BJ (cell line): ENCODE data around the gene A2ML1. TPM values are rescaled to one million over a fixed set of nuclear protein-coding genes. Genes with fewer than 3 reads are reported as not detected.

Source experiments
- CTCF ChIA-PET: fragments of 350-600 bp; formaldehyde crosslinking; extraction: SDS; loops from one replicate; lab custom pipeline; 2021; ENCODE audit warnings: antibody characterized with exemption, inconsistent platforms; lab: Yijun Ruan, JAX
- POLR2A ChIA-PET: fragments of 300-600 bp; sonication (Branson Sonifier 250); formaldehyde crosslinking; extraction: SDS; loops from one replicate; lab custom pipeline; 2021; ENCODE audit warnings: antibody characterized with exemption; lab: Charles Lee
- DNase-seq: peaks from one replicate; pipeline ENCODE4 v3.0.0-alpha.2; 2011; ENCODE audit warnings: low read depth
- H3K27me3 ChIP-seq: 2 replicates; pipeline ENCODE4 v1.6.0; 2011; ENCODE audit warnings: low read length; ENCODE audit not compliant: control insufficient read depth, insufficient read depth
- H3K36me3 ChIP-seq: 2 replicates; pipeline ENCODE4 v1.5.1; 2011; ENCODE audit warnings: low read length; ENCODE audit not compliant: control insufficient read depth, insufficient read depth
- H3K4me3 ChIP-seq: 2 replicates; pipeline ENCODE4 v1.5.1; 2011; ENCODE audit warnings: low read depth, mild to moderate bottlenecking, control low read depth, low read length
- polyA plus RNA-seq: library from polyadenylated mRNA; depleted of rRNA; stranded (reverse); fragments of >200 nt; gene quantifications from 2 replicates; pipeline ENCODE4 v1.2.3, GENCODE V29; 2011
- TF ChIP-seq, protein P1 (sequence below): IDR thresholded peaks from 2 replicates; pipeline ENCODE4 v1.5.1; 2011; ENCODE audit warnings: low read depth, mild to moderate bottlenecking, control low read depth, inconsistent platforms, low read length, moderate library complexity; ENCODE audit not compliant: insufficient read depth

Gene A2ML1
- polyA plus RNA-seq, 1 experiment, result not detected

DNA sequence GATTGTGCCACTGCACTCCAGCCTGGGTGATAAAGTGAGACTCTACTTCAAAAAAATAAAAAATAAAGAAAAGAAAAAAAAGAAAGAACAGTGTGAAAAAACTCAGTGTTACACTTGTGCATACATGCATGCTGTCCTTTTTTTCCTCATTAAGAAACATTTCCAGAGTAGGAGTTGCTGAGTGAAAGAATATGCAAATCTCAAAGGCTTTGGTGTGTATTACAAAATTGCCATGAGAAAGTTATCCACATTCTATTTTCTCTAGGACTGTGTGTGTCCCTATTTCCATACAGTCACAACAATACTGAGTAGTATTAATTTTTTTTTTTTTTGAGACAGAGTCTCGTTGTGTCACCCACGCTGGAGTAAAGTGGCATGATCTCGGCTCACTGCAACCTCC, 830 bp upstream of the A2ML1 start:
- ChIA-PET POLR2A (no interaction called here), CTCF (interaction anchor here (1.2 to 2.1 kb wide), 2 partner anchors 140 to 164 kb away, joined by 3 to 7 read pairs; no protein-coding TSS in a partner anchor)
- Histone ChIP-seq H3K36me3 (no peaks in the 10 kb centered on the region), H3K4me3 (no peak overlapping the region), H3K27me3 (no peaks in the 10 kb centered on the region)
- TF ChIP-seq, protein P1, sequence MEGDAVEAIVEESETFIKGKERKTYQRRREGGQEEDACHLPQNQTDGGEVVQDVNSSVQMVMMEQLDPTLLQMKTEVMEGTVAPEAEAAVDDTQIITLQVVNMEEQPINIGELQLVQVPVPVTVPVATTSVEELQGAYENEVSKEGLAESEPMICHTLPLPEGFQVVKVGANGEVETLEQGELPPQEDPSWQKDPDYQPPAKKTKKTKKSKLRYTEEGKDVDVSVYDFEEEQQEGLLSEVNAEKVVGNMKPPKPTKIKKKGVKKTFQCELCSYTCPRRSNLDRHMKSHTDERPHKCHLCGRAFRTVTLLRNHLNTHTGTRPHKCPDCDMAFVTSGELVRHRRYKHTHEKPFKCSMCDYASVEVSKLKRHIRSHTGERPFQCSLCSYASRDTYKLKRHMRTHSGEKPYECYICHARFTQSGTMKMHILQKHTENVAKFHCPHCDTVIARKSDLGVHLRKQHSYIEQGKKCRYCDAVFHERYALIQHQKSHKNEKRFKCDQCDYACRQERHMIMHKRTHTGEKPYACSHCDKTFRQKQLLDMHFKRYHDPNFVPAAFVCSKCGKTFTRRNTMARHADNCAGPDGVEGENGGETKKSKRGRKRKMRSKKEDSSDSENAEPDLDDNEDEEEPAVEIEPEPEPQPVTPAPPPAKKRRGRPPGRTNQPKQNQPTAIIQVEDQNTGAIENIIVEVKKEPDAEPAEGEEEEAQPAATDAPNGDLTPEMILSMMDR, result no peak
- no peak for DNase-seq

DNA sequence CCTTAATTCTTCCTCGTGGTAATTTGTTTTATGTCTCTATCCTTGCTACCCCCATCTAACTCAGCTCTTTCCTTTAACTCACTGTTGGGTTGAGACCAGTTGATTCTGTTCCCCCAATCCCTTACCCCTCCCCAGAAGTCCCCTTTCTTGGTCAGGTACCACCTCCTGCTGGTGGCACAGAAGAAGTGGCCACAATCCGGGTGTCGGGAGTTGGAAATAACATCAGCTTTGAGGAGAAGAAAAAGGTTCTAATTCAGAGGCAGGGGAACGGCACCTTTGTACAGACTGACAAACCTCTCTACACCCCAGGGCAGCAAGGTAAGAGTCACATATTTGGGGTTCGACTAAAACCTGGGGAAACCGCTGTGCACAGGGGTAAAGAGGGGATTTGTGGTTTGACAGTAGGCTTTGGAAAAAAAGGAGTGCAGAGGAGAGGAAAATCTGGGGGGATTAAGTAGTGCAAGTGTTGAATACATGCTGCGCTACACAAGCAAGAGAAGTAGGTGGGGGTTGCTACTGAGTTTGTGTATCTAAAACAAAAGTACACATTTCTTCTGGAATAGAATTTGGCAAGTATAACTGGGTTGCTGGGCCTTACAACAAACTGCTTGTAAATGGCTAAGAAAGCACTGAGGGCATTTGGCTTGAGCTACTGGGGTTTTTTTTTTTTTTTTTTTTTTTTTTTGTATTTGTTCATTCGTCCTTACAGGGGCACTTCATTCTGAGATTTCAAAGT, 1.3 kb downstream of the A2ML1 start:
- TF ChIP-seq, protein P1, result peak; percentile 67
- ChIA-PET POLR2A (no interaction called here), CTCF (interaction anchor here (0.6 to 3.7 kb wide), 17 partner anchors 13 to 280 kb away, joined by 3 to 21 read pairs (median 6); no protein-coding TSS in a partner anchor)
- no peak for DNase-seq
- H3K4me3 ChIP-seq, result no peak overlapping the region
- H3K36me3 ChIP-seq, result no peaks in the 10 kb centered on the region
- H3K27me3 ChIP-seq, result no peaks in the 10 kb centered on the region

DNA sequence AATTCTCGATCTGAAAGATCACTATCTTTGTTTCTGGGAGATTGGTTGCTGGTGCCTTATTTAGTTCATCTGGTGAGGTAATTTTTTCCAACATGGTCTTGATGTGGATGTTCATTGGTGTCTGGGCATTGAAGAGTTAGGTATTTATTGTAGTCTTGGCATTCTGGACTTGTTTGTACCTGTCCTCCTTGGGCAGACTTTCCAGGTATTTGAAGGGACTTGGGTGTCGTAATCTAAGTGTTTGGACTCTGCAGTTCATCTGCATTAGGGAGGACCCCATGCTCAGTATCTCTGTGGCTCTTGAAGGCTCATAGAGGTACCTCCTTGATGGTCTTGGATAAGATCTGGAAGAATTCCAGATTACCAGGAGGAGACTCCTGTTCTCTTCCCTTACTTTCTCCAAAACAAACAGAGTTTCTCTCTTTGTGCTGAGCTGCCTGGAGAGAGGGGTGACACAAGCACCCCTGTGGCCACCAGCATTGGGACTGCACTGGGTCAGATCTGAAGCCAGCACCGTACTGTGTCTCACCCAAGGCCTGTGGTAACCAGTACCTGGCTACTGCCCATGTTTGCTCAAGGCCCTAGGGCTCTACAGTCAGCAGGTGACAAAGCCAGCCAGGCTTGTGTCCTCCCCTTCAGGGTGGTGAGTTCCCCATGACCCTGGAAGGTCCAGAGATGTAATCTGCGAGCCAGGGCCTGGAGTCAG, 5.3 kb downstream of the A2ML1 start:
- Histone ChIP-seq H3K27me3 (no peaks in the 10 kb centered on the region), H3K36me3 (no peaks in the 10 kb centered on the region), H3K4me3 (no peak overlapping the region)
- POLR2A ChIA-PET, result interaction anchor here (0.8 kb wide), 1 partner anchor 162 kb away, joined by 4 read pairs; no protein-coding TSS in a partner anchor
- DNase-seq, result no peak
- CTCF ChIA-PET, result interaction anchor here (0.6 to 1.1 kb wide), 4 partner anchors 62 to 284 kb away, joined by 3 to 4 read pairs (median 3); no protein-coding TSS in a partner anchor
- TF ChIP-seq, protein P1, result no peak

DNA sequence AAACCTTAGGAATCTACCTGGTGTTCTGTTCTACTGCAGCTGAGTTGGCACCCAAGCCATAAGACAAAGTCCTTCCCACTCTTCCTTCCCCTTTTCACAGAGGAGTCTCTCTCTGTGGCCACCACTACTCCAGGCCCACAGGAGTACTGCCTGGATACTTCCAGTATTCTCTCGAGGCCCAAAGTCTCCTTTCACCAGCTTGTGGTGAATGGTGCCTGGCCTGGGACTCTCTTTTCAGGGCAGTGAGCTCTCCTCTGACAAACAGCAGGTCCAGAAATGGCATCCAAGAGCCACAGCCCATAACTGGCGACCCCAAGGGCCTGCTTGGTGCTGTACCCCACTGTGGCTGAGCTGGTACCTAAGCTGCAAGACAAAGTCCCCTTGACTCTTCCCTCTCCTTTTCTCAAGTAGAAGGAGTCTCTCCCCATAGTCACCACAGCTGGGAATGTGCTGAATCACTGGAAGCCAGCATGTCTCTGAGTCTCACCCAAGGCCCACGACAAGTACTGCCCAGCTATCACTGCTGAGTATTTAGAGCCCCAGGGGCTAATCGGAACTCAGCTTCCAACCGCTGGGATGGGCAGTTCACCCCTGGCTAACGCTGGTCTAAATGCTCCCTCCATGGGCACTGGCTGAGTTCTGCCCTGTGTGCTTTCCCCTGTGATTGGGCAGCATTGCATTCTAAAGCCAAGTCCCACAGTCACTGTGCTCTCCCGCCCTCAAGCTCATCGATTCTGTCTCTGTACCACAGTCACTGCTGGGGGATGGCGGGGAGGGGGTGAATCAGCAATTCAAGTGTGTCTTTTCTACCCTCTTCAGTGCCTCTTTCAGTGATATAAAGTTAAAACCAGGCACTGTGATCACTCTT, 6.1 kb downstream of the A2ML1 start:
- Histone ChIP-seq H3K36me3 (no peaks in the 10 kb centered on the region), H3K27me3 (no peaks in the 10 kb centered on the region), H3K4me3 (no peak overlapping the region)
- CTCF ChIA-PET, result interaction anchor here (0.6 to 1.1 kb wide), 3 partner anchors 62 to 285 kb away, joined by 3 to 4 read pairs (median 3); no protein-coding TSS in a partner anchor
- POLR2A ChIA-PET, result interaction anchor here (0.8 kb wide), 1 partner anchor 163 kb away, joined by 4 read pairs; no protein-coding TSS in a partner anchor
- TF ChIP-seq, protein P1, result no peak
- no peak for DNase-seq
